IMR-90 (cell line): ENCODE results near the gene NOS3. TPM values are rescaled to one million over a fixed set of nuclear protein-coding genes. Genes with fewer than 3 reads are reported as not detected.

Source experiments
- ATAC-seq: fragments of 200-7000 bp; cut with Tn5 transposase; 2 replicates; pipeline ENCODE4 v1.9.1; 2020; ENCODE audit warnings: low read depth, mild to moderate bottlenecking, moderate library complexity
- BruUV-seq: library from RNA; stranded (reverse); fragments of 400-500 nt; replicated peaks from 2 replicates; lab custom pipeline; 2021; lab: Mats Ljungman, UMichigan
- CTCF ChIA-PET: fragments of 300-600 bp; formaldehyde crosslinking; extraction: SDS; loops from one replicate; lab custom pipeline; 2021; ENCODE audit warnings: antibody characterized with exemption; lab: Yijun Ruan, JAX
- POLR2A ChIA-PET: fragments of 300-600 bp; sonication (Branson Sonifier 250); formaldehyde crosslinking; loops from one replicate; lab custom pipeline; 2022; ENCODE audit warnings: antibody characterized with exemption; ENCODE audit not compliant: unreplicated experiment; lab: Charles Lee
- DNase-seq: peaks from one replicate; pipeline ENCODE4 v3.0.0; 2013
- H2AFZ ChIP-seq: replicated peaks from 2 replicates; pipeline ENCODE3; 2013; ENCODE audit warnings: low read length, mild to moderate bottlenecking; ENCODE audit not compliant: poor library complexity
- H2AK5ac ChIP-seq: 2 replicates; pipeline ENCODE4 v1.6.1; 2013; ENCODE audit warnings: low read depth, low read length, inconsistent platforms
- H2AK9ac ChIP-seq: replicated peaks from 2 replicates; pipeline ENCODE3; 2013; ENCODE audit warnings: mild to moderate bottlenecking, low read depth, low read length, moderate library complexity; ENCODE audit not compliant: poor library complexity
- H2BK120ac ChIP-seq: 2 replicates; pipeline ENCODE4 v1.6.1; 2013; ENCODE audit warnings: low read depth, low read length, inconsistent platforms
- H2BK15ac ChIP-seq: 3 replicates; pipeline ENCODE4 v1.6.1; 2013; ENCODE audit warnings: low read depth, low read length, inconsistent platforms
- H2BK20ac ChIP-seq: 2 replicates; pipeline ENCODE4 v1.6.1; 2013; ENCODE audit warnings: low read depth, mild to moderate bottlenecking, inconsistent platforms, low read length, moderate library complexity
- H2BK5ac ChIP-seq: 2 replicates; pipeline ENCODE4 v1.6.1; 2013; ENCODE audit warnings: mild to moderate bottlenecking, low read depth, low read length, inconsistent platforms; ENCODE audit not compliant: poor library complexity, severe bottlenecking
- H3K14ac ChIP-seq: replicated peaks from 2 replicates; pipeline ENCODE4 v1.6.1; 2013; ENCODE audit warnings: low read depth, low read length, inconsistent platforms
- H3K18ac ChIP-seq: 2 replicates; pipeline ENCODE4 v1.6.1; 2013; ENCODE audit warnings: low read depth, low read length, control low read depth
- H3K23ac ChIP-seq: 2 replicates; pipeline ENCODE4 v1.6.1; 2013; ENCODE audit warnings: low read depth, low read length, inconsistent platforms
- H3K27ac ChIP-seq: 2 replicates; pipeline ENCODE4 v1.5.1; 2013; ENCODE audit warnings: mild to moderate bottlenecking, control low read depth, low read length; ENCODE audit not compliant: insufficient read depth
- H3K27me3 ChIP-seq: 2 replicates; pipeline ENCODE4 v1.6.1; 2013; ENCODE audit warnings: low read length; ENCODE audit not compliant: control insufficient read depth, insufficient read depth
- H3K36me3 ChIP-seq: 2 replicates; pipeline ENCODE4 v1.6.1; 2013; ENCODE audit warnings: low read length, mixed read lengths; ENCODE audit not compliant: control insufficient read depth, insufficient read depth
- H3K4ac ChIP-seq: 2 replicates; pipeline ENCODE4 v1.6.1; 2013; ENCODE audit warnings: low read depth, low read length, inconsistent platforms
- H3K4me1 ChIP-seq: 2 replicates; pipeline ENCODE4 v1.6.1; 2013; ENCODE audit warnings: low read length, mixed read lengths; ENCODE audit not compliant: control insufficient read depth, insufficient read depth
- H3K4me2 ChIP-seq: 2 replicates; pipeline ENCODE4 v1.6.1; 2013; ENCODE audit warnings: low read depth, mild to moderate bottlenecking, control low read depth, low read length, moderate library complexity
- H3K4me3 ChIP-seq: 2 replicates; pipeline ENCODE4 v1.5.1; 2013; ENCODE audit warnings: low read depth, mild to moderate bottlenecking, control low read depth, low read length, moderate library complexity; ENCODE audit not compliant: insufficient read depth
- H3K56ac ChIP-seq: 2 replicates; pipeline ENCODE4 v1.6.1; 2013; ENCODE audit warnings: low read length, inconsistent platforms; ENCODE audit not compliant: insufficient read depth; ENCODE audit errors: extremely low read depth
- H3K79me1 ChIP-seq, 2 experiments: 2 replicates each; pipeline ENCODE4 v1.6.1; 2013; ENCODE audit warnings: low read length in 2 of 2, inconsistent platforms in 1 of 2, low read depth in 1 of 2
- H3K9ac ChIP-seq: 2 replicates; pipeline ENCODE4 v1.6.1; 2013; ENCODE audit warnings: low read depth, low read length, control low read depth
- H3K9me1 ChIP-seq: 2 replicates; pipeline ENCODE4 v1.6.1; 2013; ENCODE audit warnings: low read length, inconsistent platforms; ENCODE audit not compliant: insufficient read depth
- H3K9me3 ChIP-seq: 2 replicates; pipeline ENCODE4 v1.6.1; 2013; ENCODE audit warnings: low read length; ENCODE audit not compliant: control insufficient read depth, insufficient read depth
- H4K20me1 ChIP-seq: 2 replicates; pipeline ENCODE4 v1.6.1; 2013; ENCODE audit warnings: low read length, inconsistent platforms; ENCODE audit not compliant: insufficient read depth
- H4K5ac ChIP-seq: 2 replicates; pipeline ENCODE4 v1.6.1; 2013; ENCODE audit warnings: mild to moderate bottlenecking, low read depth, low read length, control low read depth
- H4K8ac ChIP-seq, 2 experiments: 2 replicates each; pipeline ENCODE4 v1.6.1; 2013; ENCODE audit warnings: low read depth in 2 of 2, low read length in 2 of 2, control low read depth in 1 of 2, inconsistent platforms in 1 of 2
- H4K91ac ChIP-seq: 2 replicates; pipeline ENCODE4 v1.6.1; 2013; ENCODE audit warnings: low read depth, low read length, inconsistent platforms; ENCODE audit not compliant: insufficient read depth
- BHLHE40 ChIP-seq: fragments of 150-350 bp; IDR thresholded peaks from 2 replicates; pipeline ENCODE4 v1.6.1; 2016; ENCODE audit warnings: mild to moderate bottlenecking, low read depth, low read length
- CTCF ChIP-seq: conservative IDR thresholded peaks from 2 replicates; pipeline ENCODE4 v1.5.1; 2012; ENCODE audit warnings: mild to moderate bottlenecking, low read depth, low read length, improper control_type of control experiment
- POLR2A ChIP-seq: IDR thresholded peaks from 2 replicates; pipeline ENCODE4 v1.6.1; 2012; ENCODE audit warnings: mild to moderate bottlenecking, low read depth, low read length
- RCOR1 ChIP-seq: IDR thresholded peaks from 2 replicates; pipeline ENCODE4 v1.6.1; 2012; ENCODE audit warnings: mild to moderate bottlenecking, low read length, improper control_type of control experiment; ENCODE audit not compliant: insufficient replicate concordance
- WGBS, 2 experiments: methylation state at CpG; one replicate each; pipeline versions ENCODE4 v1.1.5 to v1.1.7; 2013; ENCODE audit warnings: missing lambda C conversion rate in 2 of 2; ENCODE audit not compliant: insufficient read length in 1 of 2; ENCODE audit errors: extremely low coverage in 2 of 2; 5-methylcytosine and 5-hydroxymethylcytosine counted together
- dilution Hi-C: fragments of 300-500 bp; cut with HindIII; formaldehyde crosslinking; loops from one replicate; pipeline ENCODE4 v1.14.3; 2018; ENCODE audit warnings: low sequenced_read_pairs; ENCODE audit not compliant: unreplicated experiment
- in situ Hi-C: fragments of 300-500 bp; cut with MboI; formaldehyde crosslinking; loops from 3 replicates; pipeline ENCODE4 v1.14.3; 2019; ENCODE audit warnings: low sequenced_read_pairs, inconsistent platforms, mixed read lengths
- intact Hi-C: fragments of 100-400 bp; cut with micrococcal nuclease; formaldehyde crosslinking; loops from 2 replicates; pipeline ENCODE4 v1.10.0; 2022
- polyA plus RNA-seq, 3 experiments: library from polyadenylated mRNA; depleted of rRNA; stranded (reverse); fragments of >200 nt; gene quantifications; 2 replicates each; pipeline ENCODE4 v1.2.3, GENCODE V29; 2012; ENCODE audit warnings: low replicate concordance in 1 of 3
- total RNA-seq: library from RNA; depleted of rRNA; stranded (reverse); fragments of >200 nt; gene quantifications from 2 replicates; pipeline ENCODE4 v1.2.3, GENCODE V29; 2012

The NOS3 gene
- total and polyA plus RNA-seq, 2 of the 4 experiments (the other 2 are of a cell fraction): 0.72 to 2.0 TPM

- no peak overlapping the region for H2BK120ac ChIP-seq
- dilution Hi-C loops (no loop called here), intact Hi-C loops (loop anchor here (1.0 kb wide), 3 partner anchors 23 to 208 kb away; no protein-coding TSS in a partner anchor), in situ Hi-C loops (loop anchor here (5.0 to 25.0 kb wide), 3 partner anchors 84 to 574 kb away; a partner anchor contains a TSS)
- no peak overlapping the region for H2BK20ac ChIP-seq
- H2AK9ac ChIP-seq: no peak overlapping the region
- no TSS peak for BruUV-seq
- H3K27ac ChIP-seq: no peak overlapping the region
- no peak overlapping the region for H2BK15ac ChIP-seq
- no peak for ATAC-seq
- no peaks in the 10 kb centered on the region; the same call in 1 of the 2 replicates for H3K4me1 ChIP-seq
- H4K5ac ChIP-seq: no peak overlapping the region
- H3K9me3 ChIP-seq: peaks cover 10% of the 10 kb centered on the region
- H3K18ac ChIP-seq: no peak overlapping the region
- peaks cover 12% of the 10 kb centered on the region; the same call in 1 of the 2 replicates for H3K27me3 ChIP-seq
- H3K36me3 ChIP-seq: no peaks in the 10 kb centered on the region
- no peak overlapping the region for H2BK5ac ChIP-seq
- no peaks in the 10 kb centered on the region for H4K20me1 ChIP-seq
- H2AK5ac ChIP-seq: no peak overlapping the region
- ChIA-PET POLR2A (no interaction called here), CTCF (interaction anchor here (0.6 to 3.2 kb wide), 4 partner anchors 24 to 537 kb away, joined by 4 to 18 read pairs (median 6); no protein-coding TSS in a partner anchor)
- no peaks in the 10 kb centered on the region for H3K9me1 ChIP-seq
- H3K4me2 ChIP-seq: no peak overlapping the region
- H4K91ac ChIP-seq: no peak overlapping the region
- no peak overlapping the region for H2AFZ ChIP-seq
- no peak overlapping the region for H4K8ac ChIP-seq
- no peak for DNase-seq
- H3K4me3 ChIP-seq: no peak overlapping the region
- no peaks in the 10 kb centered on the region for H3K79me1 ChIP-seq
- H3K23ac ChIP-seq: no peak overlapping the region
- H3K9ac ChIP-seq: no peak overlapping the region
- TF ChIP-seq BHLHE40 (no peak), RCOR1 (no peak), CTCF (no peak), POLR2A (no peak)
- no peak overlapping the region for H3K14ac ChIP-seq
- no CpG with 5 or more reads among the region's 5 CpGs for WGBS, 2 experiments
- no peak overlapping the region for H3K4ac ChIP-seq
- no peak overlapping the region; the same call in 1 of the 2 replicates for H3K56ac ChIP-seq
These were observed 4.3 kb upstream of the NOS3 start for GRCh38 chr7:150986556-150986955.
